HG03457 (cell line): ENCODE measurements around the gene EVA1B.

Source experiments
- ATAC-seq: cut with Tn5 transposase; IDR thresholded peaks from one replicate; pipeline ENCODE4 v1.9.1; 2021; ENCODE audit warnings: moderate number of reproducible peaks; ENCODE audit not compliant: unreplicated experiment

Gene EVA1B

GRCh38 chr1:36320767-36321118 lies 2.7 kb downstream of the EVA1B start:
- ATAC-seq = no peak

GRCh38 chr1:36320291-36320761 lies 3.1 kb downstream of the EVA1B start:
- ATAC-seq = no peak

- ATAC-seq = no peak
Measured at GRCh38 chr1:36309397-36309796, 14.0 kb downstream of the EVA1B start.

GRCh38 chr1:36307601-36308330 lies 15.7 kb downstream of the EVA1B start:
- no peak for ATAC-seq

GRCh38 chr1:36306902-36307456 lies 16.5 kb downstream of the EVA1B start:
- peak; percentile 80 for ATAC-seq

GRCh38 chr1:36306210-36306901 lies 17.1 kb downstream of the EVA1B start, which contains the start of gene SH3D21:
TSS of gene SH3D21 (plus strand) at chr1:36306368. CDS start at chr1:36306421, 53 bp downstream.
- peak; percentile 17 for ATAC-seq

- ATAC-seq = no peak
Measured at GRCh38 chr1:36305915-36306209, 17.6 kb downstream of the EVA1B start.

- no peak for ATAC-seq
Measured at GRCh38 chr1:36304970-36305914, 18.2 kb downstream of the EVA1B start.

- ATAC-seq = no peak
Measured at GRCh38 chr1:36304521-36304920, 18.9 kb downstream of the EVA1B start.

- no peak for ATAC-seq
Measured at GRCh38 chr1:36303650-36304360, 19.6 kb downstream of the EVA1B start.

- ATAC-seq = no peak
Measured at GRCh38 chr1:36303244-36303643, 20.2 kb downstream of the EVA1B start.

GRCh38 chr1:36301220-36301619 lies 22.2 kb downstream of the EVA1B start:
- no peak for ATAC-seq

GRCh38 chr1:36300526-36300925 lies 22.9 kb downstream of the EVA1B start:
- no peak for ATAC-seq

GRCh38 chr1:36298640-36299039 lies 24.8 kb downstream of the EVA1B start:
- no peak for ATAC-seq

GRCh38 chr1:36297062-36297461 lies 26.4 kb downstream of the EVA1B start:
- ATAC-seq = no peak

- no peak for ATAC-seq
Measured at GRCh38 chr1:36295390-36295789, 28.1 kb downstream of the EVA1B start.

GRCh38 chr1:36287595-36287994 lies 35.9 kb downstream of the EVA1B start:
- ATAC-seq = no peak

- no peak for ATAC-seq
Measured at GRCh38 chr1:36286802-36287201, 36.6 kb downstream of the EVA1B start.

- ATAC-seq = no peak
Measured at GRCh38 chr1:36285443-36286101, 37.9 kb downstream of the EVA1B start.

GRCh38 chr1:36284517-36284916 lies 38.9 kb downstream of the EVA1B start:
- no peak for ATAC-seq
